MM.1S (cell line): ENCODE data around the gene GABRD.

ENCODE experiments used
- DNase-seq: peaks from one replicate; pipeline ENCODE4 v3.0.0-alpha.2; 2015
- H2AFZ ChIP-seq: fragments of 300-600 bp; sonication (generic); 2 replicates; pipeline ENCODE4 v1.6.0; 2016; ENCODE audit warnings: antibody characterized with exemption, low read length
- H3F3A ChIP-seq: fragments of 300-600 bp; sonication (generic); 2 replicates; pipeline ENCODE4 v1.6.1; 2016; ENCODE audit warnings: mild to moderate bottlenecking, antibody characterized with exemption, low read length, moderate library complexity, mixed read lengths; ENCODE audit not compliant: insufficient read depth
- H3K27ac ChIP-seq: fragments of 300-600 bp; sonication (generic); 2 replicates; pipeline ENCODE4 v1.5.1; 2016; ENCODE audit warnings: mild to moderate bottlenecking, low read length
- H3K27me3 ChIP-seq: fragments of 300-600 bp; sonication (generic); replicated peaks from 2 replicates; pipeline ENCODE4 v1.6.0; 2016; ENCODE audit warnings: low read length; ENCODE audit not compliant: insufficient read depth
- H3K36me3 ChIP-seq: fragments of 300-600 bp; sonication (generic); replicated peaks from 2 replicates; pipeline ENCODE4 v1.6.1; 2016; ENCODE audit warnings: mild to moderate bottlenecking, low read length, mixed read lengths; ENCODE audit not compliant: insufficient read depth
- H3K4me1 ChIP-seq: fragments of 300-600 bp; sonication (generic); 2 replicates; pipeline ENCODE4 v1.6.1; 2016; ENCODE audit warnings: low read length, mixed read lengths
- H3K4me2 ChIP-seq: fragments of 300-600 bp; sonication (generic); 2 replicates; pipeline ENCODE4 v1.6.0; 2016; ENCODE audit warnings: low read depth, low read length
- H3K4me3 ChIP-seq: fragments of 300-600 bp; sonication (generic); 2 replicates; pipeline ENCODE4 v1.5.1; 2016; ENCODE audit warnings: low read length, mixed read lengths
- H3K79me2 ChIP-seq: fragments of 300-600 bp; sonication (generic); 2 replicates; pipeline ENCODE4 v1.6.1; 2016; ENCODE audit warnings: mixed run types, low read length, mixed read lengths
- H3K9ac ChIP-seq: fragments of 300-600 bp; sonication (generic); 2 replicates; pipeline ENCODE4 v1.6.1; 2016; ENCODE audit warnings: low read length, mixed read lengths
- H3K9me2 ChIP-seq: fragments of 300-600 bp; sonication (generic); replicated peaks from 2 replicates; pipeline ENCODE4 v1.6.1; 2016; ENCODE audit warnings: mild to moderate bottlenecking, low read length, mixed read lengths; ENCODE audit not compliant: insufficient read depth
- H3K9me3 ChIP-seq: fragments of 300-600 bp; sonication (generic); replicated peaks from 2 replicates; pipeline ENCODE4 v1.6.1; 2016; ENCODE audit warnings: mild to moderate bottlenecking, low read length, mixed read lengths; ENCODE audit not compliant: insufficient read depth
- H4K20me1 ChIP-seq: fragments of 300-600 bp; sonication (generic); 2 replicates; pipeline ENCODE4 v1.6.1; 2016; ENCODE audit warnings: mild to moderate bottlenecking, low read length, moderate library complexity, mixed read lengths; ENCODE audit not compliant: insufficient read depth
- CTCF ChIP-seq: fragments of 300-600 bp; sonication (generic); IDR thresholded peaks from 2 replicates; pipeline ENCODE4 v1.5.1; 2016; ENCODE audit warnings: antibody characterized with exemption, low read length, mixed read lengths
- EZH2 ChIP-seq: fragments of 300-600 bp; sonication (generic); optimal IDR thresholded peaks from 2 replicates; pipeline ENCODE3; 2017; ENCODE audit warnings: low read depth, mild to moderate bottlenecking, antibody characterized with exemption, low read length, mixed read lengths
- EZH2phosphoT487 ChIP-seq: fragments of 300-600 bp; sonication (generic); IDR thresholded peaks from 2 replicates; pipeline ENCODE4 v1.6.1; 2018; ENCODE audit warnings: antibody characterized with exemption, low read length

GABRD gene

GRCh38 chr1:2045468-2046173, 26.5 kb downstream of the GABRD start:
- Histone ChIP-seq H4K20me1 (no peaks in the 10 kb centered on the region), H3F3A (no peaks in the 10 kb centered on the region), H3K27ac (no peak overlapping the region), H3K4me1 (no peaks in the 10 kb centered on the region), H3K79me2 (no peaks in the 10 kb centered on the region), H3K27me3 (peaks cover 88% of the 10 kb centered on the region), H3K4me2 (no peak overlapping the region), H3K9ac (no peak overlapping the region), H2AFZ (no peak overlapping the region), H3K36me3 (no peaks in the 10 kb centered on the region), H3K4me3 (no peak overlapping the region), H3K9me3 (no peaks in the 10 kb centered on the region), H3K9me2 (no peaks in the 10 kb centered on the region)
- no peak for TF ChIP-seq EZH2phosphoT487
- TF ChIP-seq EZH2: no peak
- no peak for TF ChIP-seq CTCF
- no peak for DNase-seq

GRCh38 chr1:2046174-2046917, 27.2 kb downstream of the GABRD start:
- Histone ChIP-seq H3K9me3 (no peaks in the 10 kb centered on the region), H3K9ac (no peak overlapping the region), H3K4me3 (no peak overlapping the region), H2AFZ (no peak overlapping the region), H3F3A (no peaks in the 10 kb centered on the region), H3K27me3 (peaks cover 88% of the 10 kb centered on the region), H3K9me2 (no peaks in the 10 kb centered on the region), H3K36me3 (no peaks in the 10 kb centered on the region), H4K20me1 (no peaks in the 10 kb centered on the region), H3K4me2 (no peak overlapping the region), H3K4me1 (no peaks in the 10 kb centered on the region), H3K27ac (no peak overlapping the region), H3K79me2 (no peaks in the 10 kb centered on the region)
- TF ChIP-seq CTCF (peak; percentile 80), EZH2phosphoT487 (no peak), EZH2 (no peak)
- peak; percentile 41 for DNase-seq

GRCh38 chr1:2046953-2047748, 28.0 kb downstream of the GABRD start:
- Histone ChIP-seq H4K20me1 (no peaks in the 10 kb centered on the region), H3K9ac (no peak overlapping the region), H2AFZ (no peak overlapping the region), H3K4me2 (no peak overlapping the region), H3K36me3 (no peaks in the 10 kb centered on the region), H3K9me2 (no peaks in the 10 kb centered on the region), H3K4me1 (no peaks in the 10 kb centered on the region), H3K27ac (no peak overlapping the region), H3K4me3 (no peak overlapping the region), H3K9me3 (no peaks in the 10 kb centered on the region), H3F3A (no peaks in the 10 kb centered on the region), H3K27me3 (peaks cover 88% of the 10 kb centered on the region), H3K79me2 (no peaks in the 10 kb centered on the region)
- DNase-seq: no peak
- TF ChIP-seq EZH2 (peak; percentile 52), CTCF (no peak), EZH2phosphoT487 (no peak)
